ENCODE measurements around the gene SHKBP1. TPM values are rescaled to one million over a fixed set of nuclear protein-coding genes. Genes with fewer than 3 reads are reported as not detected.

The SHKBP1 gene
- total and polyA plus RNA-seq, 4 donors, result 10.1 to 22.9 (median 15.4) TPM

DNA sequence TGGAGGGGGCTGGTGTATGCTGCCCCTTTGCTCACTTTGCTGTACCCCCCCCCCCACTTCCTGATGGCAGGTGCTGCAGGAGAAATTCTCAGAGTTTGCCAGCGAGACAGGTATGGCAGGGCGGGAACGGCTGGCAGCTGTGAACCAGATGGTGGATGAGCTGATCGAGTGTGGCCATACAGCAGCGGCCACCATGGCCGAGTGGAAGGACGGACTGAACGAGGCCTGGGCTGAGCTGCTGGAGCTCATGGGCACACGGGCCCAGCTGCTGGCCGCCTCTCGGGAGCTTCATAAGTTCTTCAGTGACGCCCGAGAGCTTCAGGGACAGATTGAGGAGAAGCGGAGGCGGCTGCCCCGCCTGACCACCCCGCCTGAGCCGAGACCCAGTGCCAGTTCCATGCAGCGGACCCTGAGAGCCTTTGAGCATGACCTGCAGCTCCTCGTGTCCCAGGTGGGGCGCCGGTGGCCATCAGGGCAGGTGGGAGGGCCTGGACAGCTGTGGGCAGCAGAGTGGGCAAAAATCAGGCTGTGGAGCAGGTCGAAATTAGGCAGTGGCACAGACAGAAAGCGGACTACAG, 19.6 kb upstream of the SHKBP1 start:
- H3K27ac ChIP-seq (ENCODE audit: low read depth in 1 of 2, low read length in 2 of 2), result no peak overlapping the region
- no peak overlapping the region for H3K4me3 ChIP-seq (ENCODE audit: low read depth in 1 of 3, low read length in 3 of 3)

DNA sequence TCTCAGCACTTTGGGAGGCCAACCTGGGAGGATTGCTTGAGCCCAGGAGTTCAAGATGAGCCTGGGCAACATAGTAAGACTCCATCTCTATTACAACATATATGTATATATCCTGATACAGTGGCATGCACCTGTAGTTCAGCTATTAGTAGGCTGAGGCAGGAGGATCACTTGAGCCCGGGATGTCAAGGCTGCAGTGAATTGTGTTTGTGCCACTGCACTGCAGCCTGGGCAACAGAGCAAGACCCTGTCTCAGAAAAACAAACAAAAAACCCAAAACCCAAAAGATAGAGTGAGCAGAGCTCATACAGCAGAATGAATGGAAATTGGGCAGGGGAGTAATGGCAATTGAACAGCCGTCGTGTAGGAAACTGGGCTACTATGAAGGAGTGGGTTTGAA, 17.3 kb upstream of the SHKBP1 start:
- no peaks in the 10 kb centered on the region for H3K4me1 ChIP-seq (ENCODE audit: control insufficient read depth in 4 of 4, insufficient read depth in 4 of 4, low read length in 3 of 4)
- no peak for DNase-seq (ENCODE audit: low spot score)
- H3K27me3 ChIP-seq (ENCODE audit: control insufficient read depth in 4 of 4, insufficient read depth in 4 of 4, low read length in 3 of 4), result peaks cover 0 to 4% (median 0%) of the 10 kb centered on the region in 4 donors
- WGBS, result 85% methylated on average over 3 of the region's 3 CpGs
- H3K9me3 ChIP-seq (ENCODE audit: control insufficient read depth in 4 of 4, low read length in 3 of 4), result no peaks in the 10 kb centered on the region
- H3K9ac ChIP-seq (ENCODE audit: low read depth in 1 of 2, low read length in 2 of 2), result no peak overlapping the region
- TF ChIP-seq HNF4G (IDR thresholded peaks at IDR 0.05), result no peak
- TF ChIP-seq FOXA2 (IDR thresholded peaks at IDR 0.05), result no peak
- TF ChIP-seq EGR1 (IDR thresholded peaks at IDR 0.05; ENCODE audit: low read depth in 2 of 2), result no peak
- no peak for TF ChIP-seq JUND (IDR thresholded peaks at IDR 0.05)
- no peak for TF ChIP-seq RAD21 (IDR thresholded peaks at IDR 0.05)
- no peak for TF ChIP-seq GABPA (IDR thresholded peaks at IDR 0.05 in 1 of 2, conservative IDR thresholded peaks at IDR 0.05 in 1 of 2)
- TF ChIP-seq NR2F2 (IDR thresholded peaks at IDR 0.05), result no peak
- H3K4me3 ChIP-seq (ENCODE audit: low read depth in 1 of 3, low read length in 3 of 3), result no peak overlapping the region
- no peak overlapping the region for H3K27ac ChIP-seq (ENCODE audit: low read depth in 1 of 2, low read length in 2 of 2)
- H3K36me3 ChIP-seq (ENCODE audit: control insufficient read depth in 4 of 4, insufficient read depth in 3 of 4, low read depth in 1 of 4, low read length in 3 of 4), result no peaks in the 10 kb centered on the region

More for the DNA sequence above, 19.6 kb upstream of the SHKBP1 start:
- WGBS, result 88% methylated on average over 24 of the region's 24 CpGs
- Histone ChIP-seq H3K27me3 (ENCODE audit: control insufficient read depth in 4 of 4, insufficient read depth in 4 of 4, low read length in 3 of 4) (peaks cover 0 to 4% (median under 1%) of the 10 kb centered on the region in 4 donors), H3K9me3 (ENCODE audit: control insufficient read depth in 4 of 4, low read length in 3 of 4) (no peaks in the 10 kb centered on the region), H3K36me3 (ENCODE audit: control insufficient read depth in 4 of 4, insufficient read depth in 3 of 4, low read depth in 1 of 4, low read length in 3 of 4) (no peaks in the 10 kb centered on the region), H3K9ac (ENCODE audit: low read depth in 1 of 2, low read length in 2 of 2) (no peak overlapping the region), H3K4me1 (ENCODE audit: control insufficient read depth in 4 of 4, insufficient read depth in 4 of 4, low read length in 3 of 4) (no peaks in the 10 kb centered on the region)
- TF ChIP-seq FOXA2 (IDR thresholded peaks at IDR 0.05), result no peak
- no peak for TF ChIP-seq NR2F2 (IDR thresholded peaks at IDR 0.05)
- no peak for DNase-seq (ENCODE audit: low spot score)

DNA sequence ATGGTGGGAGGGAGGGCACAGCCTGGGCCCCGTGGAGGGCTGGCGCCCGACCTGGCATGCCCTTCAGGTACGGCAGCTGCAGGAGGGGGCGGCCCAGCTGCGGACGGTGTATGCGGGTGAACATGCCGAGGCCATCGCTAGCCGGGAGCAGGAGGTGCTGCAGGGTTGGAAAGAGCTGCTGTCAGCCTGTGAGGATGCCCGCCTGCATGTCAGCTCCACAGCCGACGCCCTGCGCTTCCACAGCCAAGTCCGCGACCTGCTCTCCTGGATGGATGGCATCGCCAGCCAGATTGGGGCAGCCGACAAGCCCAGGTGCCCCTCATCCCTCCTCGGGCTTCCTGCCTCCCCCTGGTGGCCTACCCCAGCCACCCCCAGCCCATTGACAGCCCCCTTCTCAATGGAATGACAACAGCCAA, 16.6 kb upstream of the SHKBP1 start:
- no peak for DNase-seq (ENCODE audit: low spot score)
- H3K4me1 ChIP-seq (ENCODE audit: control insufficient read depth in 4 of 4, insufficient read depth in 4 of 4, low read length in 3 of 4), result no peaks in the 10 kb centered on the region
- H3K27me3 ChIP-seq (ENCODE audit: control insufficient read depth in 4 of 4, insufficient read depth in 4 of 4, low read length in 3 of 4), result no peaks in the 10 kb centered on the region

More for the DNA sequence above, 16.6 kb upstream of the SHKBP1 start:
- Histone ChIP-seq H3K27ac (ENCODE audit: low read depth in 1 of 2, low read length in 2 of 2) (no peak overlapping the region), H3K4me3 (ENCODE audit: low read depth in 1 of 3, low read length in 3 of 3) (no peak overlapping the region), H3K36me3 (ENCODE audit: control insufficient read depth in 4 of 4, insufficient read depth in 3 of 4, low read depth in 1 of 4, low read length in 3 of 4) (no peaks in the 10 kb centered on the region), H3K9me3 (ENCODE audit: control insufficient read depth in 4 of 4, low read length in 3 of 4) (no peaks in the 10 kb centered on the region), H3K9ac (ENCODE audit: low read depth in 1 of 2, low read length in 2 of 2) (no peak overlapping the region)
- WGBS, result 71% methylated on average over 20 of the region's 20 CpGs
- TF ChIP-seq GABPA (IDR thresholded peaks at IDR 0.05 in 1 of 2, conservative IDR thresholded peaks at IDR 0.05 in 1 of 2) (no peak), YY1 (IDR thresholded peaks at IDR 0.05) (no peak), FOXA1 (IDR thresholded peaks at IDR 0.05) (no peak), SP1 (IDR thresholded peaks at IDR 0.05) (no peak), TAF1 (conservative IDR thresholded peaks at IDR 0.05) (no peak), JUND (IDR thresholded peaks at IDR 0.05) (no peak), RAD21 (IDR thresholded peaks at IDR 0.05) (no peak), EGR1 (IDR thresholded peaks at IDR 0.05; ENCODE audit: low read depth in 2 of 2) (no peak), FOXA2 (IDR thresholded peaks at IDR 0.05) (no peak), NR2F2 (IDR thresholded peaks at IDR 0.05) (no peak), HNF4G (IDR thresholded peaks at IDR 0.05) (no peak)
- TF ChIP-seq, protein P1, sequence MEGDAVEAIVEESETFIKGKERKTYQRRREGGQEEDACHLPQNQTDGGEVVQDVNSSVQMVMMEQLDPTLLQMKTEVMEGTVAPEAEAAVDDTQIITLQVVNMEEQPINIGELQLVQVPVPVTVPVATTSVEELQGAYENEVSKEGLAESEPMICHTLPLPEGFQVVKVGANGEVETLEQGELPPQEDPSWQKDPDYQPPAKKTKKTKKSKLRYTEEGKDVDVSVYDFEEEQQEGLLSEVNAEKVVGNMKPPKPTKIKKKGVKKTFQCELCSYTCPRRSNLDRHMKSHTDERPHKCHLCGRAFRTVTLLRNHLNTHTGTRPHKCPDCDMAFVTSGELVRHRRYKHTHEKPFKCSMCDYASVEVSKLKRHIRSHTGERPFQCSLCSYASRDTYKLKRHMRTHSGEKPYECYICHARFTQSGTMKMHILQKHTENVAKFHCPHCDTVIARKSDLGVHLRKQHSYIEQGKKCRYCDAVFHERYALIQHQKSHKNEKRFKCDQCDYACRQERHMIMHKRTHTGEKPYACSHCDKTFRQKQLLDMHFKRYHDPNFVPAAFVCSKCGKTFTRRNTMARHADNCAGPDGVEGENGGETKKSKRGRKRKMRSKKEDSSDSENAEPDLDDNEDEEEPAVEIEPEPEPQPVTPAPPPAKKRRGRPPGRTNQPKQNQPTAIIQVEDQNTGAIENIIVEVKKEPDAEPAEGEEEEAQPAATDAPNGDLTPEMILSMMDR (IDR thresholded peaks at IDR 0.05; ENCODE audit: low read depth, low read length, missing input control), result no peak
- TF ChIP-seq, protein P2, sequence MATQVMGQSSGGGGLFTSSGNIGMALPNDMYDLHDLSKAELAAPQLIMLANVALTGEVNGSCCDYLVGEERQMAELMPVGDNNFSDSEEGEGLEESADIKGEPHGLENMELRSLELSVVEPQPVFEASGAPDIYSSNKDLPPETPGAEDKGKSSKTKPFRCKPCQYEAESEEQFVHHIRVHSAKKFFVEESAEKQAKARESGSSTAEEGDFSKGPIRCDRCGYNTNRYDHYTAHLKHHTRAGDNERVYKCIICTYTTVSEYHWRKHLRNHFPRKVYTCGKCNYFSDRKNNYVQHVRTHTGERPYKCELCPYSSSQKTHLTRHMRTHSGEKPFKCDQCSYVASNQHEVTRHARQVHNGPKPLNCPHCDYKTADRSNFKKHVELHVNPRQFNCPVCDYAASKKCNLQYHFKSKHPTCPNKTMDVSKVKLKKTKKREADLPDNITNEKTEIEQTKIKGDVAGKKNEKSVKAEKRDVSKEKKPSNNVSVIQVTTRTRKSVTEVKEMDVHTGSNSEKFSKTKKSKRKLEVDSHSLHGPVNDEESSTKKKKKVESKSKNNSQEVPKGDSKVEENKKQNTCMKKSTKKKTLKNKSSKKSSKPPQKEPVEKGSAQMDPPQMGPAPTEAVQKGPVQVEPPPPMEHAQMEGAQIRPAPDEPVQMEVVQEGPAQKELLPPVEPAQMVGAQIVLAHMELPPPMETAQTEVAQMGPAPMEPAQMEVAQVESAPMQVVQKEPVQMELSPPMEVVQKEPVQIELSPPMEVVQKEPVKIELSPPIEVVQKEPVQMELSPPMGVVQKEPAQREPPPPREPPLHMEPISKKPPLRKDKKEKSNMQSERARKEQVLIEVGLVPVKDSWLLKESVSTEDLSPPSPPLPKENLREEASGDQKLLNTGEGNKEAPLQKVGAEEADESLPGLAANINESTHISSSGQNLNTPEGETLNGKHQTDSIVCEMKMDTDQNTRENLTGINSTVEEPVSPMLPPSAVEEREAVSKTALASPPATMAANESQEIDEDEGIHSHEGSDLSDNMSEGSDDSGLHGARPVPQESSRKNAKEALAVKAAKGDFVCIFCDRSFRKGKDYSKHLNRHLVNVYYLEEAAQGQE (IDR thresholded peaks at IDR 0.05), result no peak
- TF ChIP-seq, protein P3, sequence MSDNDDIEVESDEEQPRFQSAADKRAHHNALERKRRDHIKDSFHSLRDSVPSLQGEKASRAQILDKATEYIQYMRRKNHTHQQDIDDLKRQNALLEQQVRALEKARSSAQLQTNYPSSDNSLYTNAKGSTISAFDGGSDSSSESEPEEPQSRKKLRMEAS (IDR thresholded peaks at IDR 0.05), result no peak
- TF ChIP-seq, protein P4, sequence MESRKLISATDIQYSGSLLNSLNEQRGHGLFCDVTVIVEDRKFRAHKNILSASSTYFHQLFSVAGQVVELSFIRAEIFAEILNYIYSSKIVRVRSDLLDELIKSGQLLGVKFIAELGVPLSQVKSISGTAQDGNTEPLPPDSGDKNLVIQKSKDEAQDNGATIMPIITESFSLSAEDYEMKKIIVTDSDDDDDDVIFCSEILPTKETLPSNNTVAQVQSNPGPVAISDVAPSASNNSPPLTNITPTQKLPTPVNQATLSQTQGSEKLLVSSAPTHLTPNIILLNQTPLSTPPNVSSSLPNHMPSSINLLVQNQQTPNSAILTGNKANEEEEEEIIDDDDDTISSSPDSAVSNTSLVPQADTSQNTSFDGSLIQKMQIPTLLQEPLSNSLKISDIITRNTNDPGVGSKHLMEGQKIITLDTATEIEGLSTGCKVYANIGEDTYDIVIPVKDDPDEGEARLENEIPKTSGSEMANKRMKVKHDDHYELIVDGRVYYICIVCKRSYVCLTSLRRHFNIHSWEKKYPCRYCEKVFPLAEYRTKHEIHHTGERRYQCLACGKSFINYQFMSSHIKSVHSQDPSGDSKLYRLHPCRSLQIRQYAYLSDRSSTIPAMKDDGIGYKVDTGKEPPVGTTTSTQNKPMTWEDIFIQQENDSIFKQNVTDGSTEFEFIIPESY (IDR thresholded peaks at IDR 0.05), result no peak
- TF ChIP-seq, protein P5, sequence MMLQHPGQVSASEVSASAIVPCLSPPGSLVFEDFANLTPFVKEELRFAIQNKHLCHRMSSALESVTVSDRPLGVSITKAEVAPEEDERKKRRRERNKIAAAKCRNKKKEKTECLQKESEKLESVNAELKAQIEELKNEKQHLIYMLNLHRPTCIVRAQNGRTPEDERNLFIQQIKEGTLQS (IDR thresholded peaks at IDR 0.05), result no peak
